Right ventricle myocardium inferior (tissue), 1 donor: ENCODE results near the gene PAPSS1. TPM values are rescaled to one million over a fixed set of nuclear protein-coding genes. Genes with fewer than 3 reads are reported as not detected.
A peak's percentile ranks its signal among the peaks of the same experiment; 100 is the strongest.

Source experiments
- ATAC-seq: fragments of 200-7000 bp; cut with Tn5 transposase; one replicate; pipeline ENCODE4 v1.9.1; 2020; ENCODE audit warnings: mild to moderate bottlenecking, moderate library complexity
- DNase-seq: peaks from one replicate; pipeline ENCODE4 v3.0.0; 2021; ENCODE audit errors: missing footprints
- intact Hi-C: fragments of 100-400 bp; cut with DNase I; formaldehyde crosslinking; loops from one replicate; pipeline ENCODE4 v1.11.0; 2022
- long read RNA-seq: library from polyadenylated mRNA; unstranded; transcript quantifications from one replicate; pipeline ENCODE4 v2.0.0, GENCODE V29; 2021
- total RNA-seq: library from RNA; stranded (reverse); fragmentation: NEBNext Ultra II Directional; extraction: Animal tissue kit (Norgen Biotek cat#: 25700); gene quantifications from one replicate; pipeline ENCODE4 v1.2.1, GENCODE V29; 2021
- donor health status: DM: no; HTN: yes; CAD: no; lungs with severe emphysema.

Gene PAPSS1
- total RNA-seq = 10.0 TPM
- long read RNA-seq, transcript PAPSS1-201 (12 exons, 2,731 nt) = major isoform, 6 of 6 reads
- long read RNA-seq, partial matches to known transcripts = 0 of 6 reads
- long read RNA-seq, other reads (novel, unspliced or antisense) = 0 of 6 reads

- intact Hi-C loops = no loop called here
- ATAC-seq = peak; percentile 99
- DNase-seq = peak; percentile 97
Observed at GRCh38 chr4:107719922-107720722, at the start of gene PAPSS1. PAPSS1 (minus strand) TSS chr4:107720234; CDS start chr4:107720179, 55 bp downstream.

GRCh38 chr4:107760281-107760947 is 40.4 kb upstream of the PAPSS1 start:
- ATAC-seq (no peak), DNase-seq (peak; percentile 47)
- intact Hi-C loops = no loop called here

GRCh38 chr4:107757864-107758476 is 37.9 kb upstream of the PAPSS1 start:
- intact Hi-C loops = loop anchor here (1.0 kb wide), 1 partner anchor 155 kb away; no protein-coding TSS in a partner anchor
- no peak for DNase-seq
- ATAC-seq = no peak

- intact Hi-C loops = loop anchor here (1.0 kb wide), 1 partner anchor 156 kb away; no protein-coding TSS in a partner anchor
- no peak for ATAC-seq
- no peak for DNase-seq
Observed at GRCh38 chr4:107757283-107757682, 37.2 kb upstream of the PAPSS1 start.

GRCh38 chr4:107755841-107756356 is 35.9 kb upstream of the PAPSS1 start:
- DNase-seq (no peak), ATAC-seq (no peak)
- intact Hi-C loops = no loop called here

GRCh38 chr4:107751670-107752069 is 31.6 kb upstream of the PAPSS1 start:
- intact Hi-C loops = no loop called here
- DNase-seq (no peak), ATAC-seq (no peak)

- intact Hi-C loops = no loop called here
- DNase-seq = no peak
- ATAC-seq = no peak
Observed at GRCh38 chr4:107747748-107748486, 27.9 kb upstream of the PAPSS1 start.

- no peak for DNase-seq
- no peak for ATAC-seq
- intact Hi-C loops = no loop called here
Observed at GRCh38 chr4:107746161-107746560, 26.1 kb upstream of the PAPSS1 start.

GRCh38 chr4:107744532-107744931 is 24.5 kb upstream of the PAPSS1 start:
- ATAC-seq (no peak), DNase-seq (no peak)
- intact Hi-C loops = no loop called here

GRCh38 chr4:107743532-107743931 is 23.5 kb upstream of the PAPSS1 start:
- ATAC-seq (no peak), DNase-seq (no peak)
- intact Hi-C loops = no loop called here

- ATAC-seq = no peak
- intact Hi-C loops = no loop called here
- DNase-seq = no peak
Observed at GRCh38 chr4:107742791-107743190, 22.8 kb upstream of the PAPSS1 start.

- DNase-seq (no peak), ATAC-seq (no peak)
- intact Hi-C loops = no loop called here
Observed at GRCh38 chr4:107742196-107742595, 22.2 kb upstream of the PAPSS1 start.

GRCh38 chr4:107740950-107741701 is 21.1 kb upstream of the PAPSS1 start:
- ATAC-seq = peak; percentile 36
- DNase-seq = no peak
- intact Hi-C loops = no loop called here

GRCh38 chr4:107740381-107740780 is 20.3 kb upstream of the PAPSS1 start:
- ATAC-seq = no peak
- no peak for DNase-seq
- intact Hi-C loops = no loop called here

- ATAC-seq (no peak), DNase-seq (no peak)
- intact Hi-C loops = no loop called here
Observed at GRCh38 chr4:107737450-107737849, 17.4 kb upstream of the PAPSS1 start.

GRCh38 chr4:107736924-107737448 is 17.0 kb upstream of the PAPSS1 start:
- intact Hi-C loops = no loop called here
- ATAC-seq (no peak), DNase-seq (no peak)

- intact Hi-C loops = no loop called here
- DNase-seq = no peak
- no peak for ATAC-seq
Observed at GRCh38 chr4:107736037-107736436, 16.0 kb upstream of the PAPSS1 start.

- intact Hi-C loops = no loop called here
- DNase-seq (no peak), ATAC-seq (no peak)
Observed at GRCh38 chr4:107734120-107734519, 14.1 kb upstream of the PAPSS1 start.
